ENCODE results near the gene ECT2. TPM values are rescaled to one million over a fixed set of nuclear protein-coding genes. Genes with fewer than 3 reads are reported as not detected.
"Not testable (repeated sequence)": the region's sequence is repeated elsewhere in the genome, so short reads cannot be mapped to it uniquely, and the experiment has no call there.

Gene ECT2
- total RNA-seq, 1 experiment from 2014 or later, result 25.6 TPM

- Histone ChIP-seq H3K36me3 (ENCODE audit: insufficient read depth, low read length) (no peaks in the 10 kb centered on the region), H3K9ac (ENCODE audit: low read length) (no peak overlapping the region), H3K4me3 (ENCODE audit: low read length) (no peak overlapping the region), H3K79me2 (ENCODE audit: low read length) (no peaks in the 10 kb centered on the region), H3K27ac (ENCODE audit: low read length) (no peak overlapping the region), H3K27me3 (ENCODE audit: low read length) (no peaks in the 10 kb centered on the region), H2AFZ (ENCODE audit: low read length) (no peak overlapping the region), H3K9me2 (replicated peaks; ENCODE audit: insufficient read depth, low read length) (0 out of 2 replicates have a peak, but pooled peaks cover 4% of the 10 kb centered on the region), H3K9me3 (ENCODE audit: low read length) (no peaks in the 10 kb centered on the region), H4K20me1 (ENCODE audit: insufficient read depth, low read depth, low read length) (no peaks in the 10 kb centered on the region), H3K4me1 (ENCODE audit: low read length) (peaks cover 7% of the 10 kb centered on the region), H3K4me2 (ENCODE audit: low read depth, low read length, poor library complexity, severe bottlenecking) (no peak overlapping the region)
- peak; percentile 69 for DNase-seq
Measured at GRCh38 chr3:172717493-172718088, 32.9 kb upstream of the ECT2 start.

- H3K9me2 ChIP-seq (replicated peaks; ENCODE audit: insufficient read depth, low read length); H3K27ac ChIP-seq (ENCODE audit: low read length); H3K9me3 ChIP-seq (ENCODE audit: low read length); DNase-seq; H3K27me3 ChIP-seq (ENCODE audit: low read length); H3K4me2 ChIP-seq (ENCODE audit: low read depth, low read length, poor library complexity, severe bottlenecking); H3K4me3 ChIP-seq (ENCODE audit: low read length); H3K9ac ChIP-seq (ENCODE audit: low read length); H3K4me1 ChIP-seq (ENCODE audit: low read length); H3K79me2 ChIP-seq (ENCODE audit: low read length); H2AFZ ChIP-seq (ENCODE audit: low read length); H4K20me1 ChIP-seq (ENCODE audit: insufficient read depth, low read depth, low read length); H3K36me3 ChIP-seq (ENCODE audit: insufficient read depth, low read length): not testable (repeated sequence)
Measured at GRCh38 chr3:172722536-172723040, 27.9 kb upstream of the ECT2 start.

DNA sequence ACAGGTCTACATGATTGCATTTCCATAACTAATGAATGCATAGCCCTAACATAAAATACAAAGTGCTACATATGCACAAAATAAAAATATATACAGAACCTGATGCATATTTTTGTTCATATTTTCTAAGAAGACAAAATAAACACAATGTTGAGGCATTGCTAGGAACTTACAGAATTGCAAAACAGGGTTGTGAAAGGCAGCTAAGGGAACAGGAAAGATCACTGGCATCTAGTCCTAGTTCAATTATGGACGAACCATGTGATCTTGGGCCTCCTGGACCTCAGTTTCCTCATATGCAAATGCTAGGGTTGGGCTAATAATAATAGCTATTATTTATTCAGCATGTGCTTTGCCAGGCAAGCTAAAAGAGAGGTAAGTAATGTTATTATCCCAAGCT is 24.1 kb upstream of the ECT2 start:
- DNase-seq, result no peak
- Histone ChIP-seq H3K27ac (ENCODE audit: low read length) (no peak overlapping the region), H3K9me2 (replicated peaks; ENCODE audit: insufficient read depth, low read length) (no peaks in the 10 kb centered on the region), H2AFZ (ENCODE audit: low read length) (no peak overlapping the region), H3K36me3 (ENCODE audit: insufficient read depth, low read length) (no peaks in the 10 kb centered on the region), H3K9me3 (ENCODE audit: low read length) (no peaks in the 10 kb centered on the region), H3K79me2 (ENCODE audit: low read length) (no peaks in the 10 kb centered on the region), H3K4me1 (ENCODE audit: low read length) (peaks cover 7% of the 10 kb centered on the region), H4K20me1 (ENCODE audit: insufficient read depth, low read depth, low read length) (no peaks in the 10 kb centered on the region), H3K27me3 (ENCODE audit: low read length) (no peaks in the 10 kb centered on the region), H3K4me2 (ENCODE audit: low read depth, low read length, poor library complexity, severe bottlenecking) (no peak overlapping the region), H3K4me3 (ENCODE audit: low read length) (no peak overlapping the region), H3K9ac (ENCODE audit: low read length) (no peak overlapping the region)

DNA sequence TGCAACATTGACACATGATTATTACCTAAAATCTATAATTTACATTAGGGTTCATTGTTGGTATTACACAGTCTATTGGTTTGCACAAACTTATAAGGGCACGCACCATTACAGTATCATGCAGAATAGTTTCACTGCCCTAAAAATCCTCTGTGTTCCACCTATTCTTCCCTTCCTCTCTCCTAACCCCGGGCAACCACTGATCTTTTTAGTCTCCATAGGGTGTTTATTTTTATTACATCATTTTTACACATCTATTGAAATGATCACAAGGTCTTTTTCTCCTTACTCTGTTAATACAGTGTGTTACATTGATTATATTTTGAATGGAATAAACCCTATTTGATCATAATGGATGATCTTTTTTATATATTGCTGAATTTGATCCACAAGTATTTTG is 15.5 kb upstream of the ECT2 start:
- H3K4me1 ChIP-seq (ENCODE audit: low read length), result no peaks in the 10 kb centered on the region
- H3K9me2 ChIP-seq (replicated peaks; ENCODE audit: insufficient read depth, low read length), result no peaks in the 10 kb centered on the region
- no peaks in the 10 kb centered on the region for H4K20me1 ChIP-seq (ENCODE audit: insufficient read depth, low read depth, low read length)
- H3K4me3 ChIP-seq (ENCODE audit: low read length), result no peak overlapping the region
- H3K79me2 ChIP-seq (ENCODE audit: low read length), result no peaks in the 10 kb centered on the region
- no peaks in the 10 kb centered on the region for H3K9me3 ChIP-seq (ENCODE audit: low read length)
- no peaks in the 10 kb centered on the region for H3K36me3 ChIP-seq (ENCODE audit: insufficient read depth, low read length)
- no peak for DNase-seq
- no peak overlapping the region for H3K27ac ChIP-seq (ENCODE audit: low read length)
- no peak overlapping the region for H2AFZ ChIP-seq (ENCODE audit: low read length)
- no peak overlapping the region for H3K9ac ChIP-seq (ENCODE audit: low read length)
- H3K4me2 ChIP-seq (ENCODE audit: low read depth, low read length, poor library complexity, severe bottlenecking), result no peak overlapping the region
- no peaks in the 10 kb centered on the region for H3K27me3 ChIP-seq (ENCODE audit: low read length)

- Histone ChIP-seq H3K27ac (ENCODE audit: low read length) (no peak overlapping the region), H3K9me2 (replicated peaks; ENCODE audit: insufficient read depth, low read length) (no peaks in the 10 kb centered on the region), H3K4me3 (ENCODE audit: low read length) (no peak overlapping the region), H3K9me3 (ENCODE audit: low read length) (no peaks in the 10 kb centered on the region), H3K36me3 (ENCODE audit: insufficient read depth, low read length) (no peaks in the 10 kb centered on the region), H3K27me3 (ENCODE audit: low read length) (no peaks in the 10 kb centered on the region), H3K9ac (ENCODE audit: low read length) (no peak overlapping the region), H3K4me1 (ENCODE audit: low read length) (no peaks in the 10 kb centered on the region), H4K20me1 (ENCODE audit: insufficient read depth, low read depth, low read length) (no peaks in the 10 kb centered on the region), H3K4me2 (ENCODE audit: low read depth, low read length, poor library complexity, severe bottlenecking) (no peak overlapping the region), H2AFZ (ENCODE audit: low read length) (no peak overlapping the region), H3K79me2 (ENCODE audit: low read length) (no peaks in the 10 kb centered on the region)
- DNase-seq, result no peak
Measured at GRCh38 chr3:172739462-172739861, 11.1 kb upstream of the ECT2 start.

- Histone ChIP-seq H3K79me2 (ENCODE audit: low read length) (peaks cover 8% of the 10 kb centered on the region), H3K4me1 (ENCODE audit: low read length) (peaks cover 6% of the 10 kb centered on the region), H3K4me3 (ENCODE audit: low read length) (no peak overlapping the region), H3K36me3 (ENCODE audit: insufficient read depth, low read length) (no peaks in the 10 kb centered on the region), H3K9me2 (replicated peaks; ENCODE audit: insufficient read depth, low read length) (no peaks in the 10 kb centered on the region), H3K4me2 (ENCODE audit: low read depth, low read length, poor library complexity, severe bottlenecking) (no peak overlapping the region), H3K9ac (ENCODE audit: low read length) (no peak overlapping the region), H3K9me3 (ENCODE audit: low read length) (no peaks in the 10 kb centered on the region), H3K27me3 (ENCODE audit: low read length) (no peaks in the 10 kb centered on the region), H4K20me1 (ENCODE audit: insufficient read depth, low read depth, low read length) (no peaks in the 10 kb centered on the region), H2AFZ (ENCODE audit: low read length) (no peak overlapping the region), H3K27ac (ENCODE audit: low read length) (no peak overlapping the region)
- DNase-seq, result no peak
Measured at GRCh38 chr3:172746475-172746874, 4.1 kb upstream of the ECT2 start.

DNA sequence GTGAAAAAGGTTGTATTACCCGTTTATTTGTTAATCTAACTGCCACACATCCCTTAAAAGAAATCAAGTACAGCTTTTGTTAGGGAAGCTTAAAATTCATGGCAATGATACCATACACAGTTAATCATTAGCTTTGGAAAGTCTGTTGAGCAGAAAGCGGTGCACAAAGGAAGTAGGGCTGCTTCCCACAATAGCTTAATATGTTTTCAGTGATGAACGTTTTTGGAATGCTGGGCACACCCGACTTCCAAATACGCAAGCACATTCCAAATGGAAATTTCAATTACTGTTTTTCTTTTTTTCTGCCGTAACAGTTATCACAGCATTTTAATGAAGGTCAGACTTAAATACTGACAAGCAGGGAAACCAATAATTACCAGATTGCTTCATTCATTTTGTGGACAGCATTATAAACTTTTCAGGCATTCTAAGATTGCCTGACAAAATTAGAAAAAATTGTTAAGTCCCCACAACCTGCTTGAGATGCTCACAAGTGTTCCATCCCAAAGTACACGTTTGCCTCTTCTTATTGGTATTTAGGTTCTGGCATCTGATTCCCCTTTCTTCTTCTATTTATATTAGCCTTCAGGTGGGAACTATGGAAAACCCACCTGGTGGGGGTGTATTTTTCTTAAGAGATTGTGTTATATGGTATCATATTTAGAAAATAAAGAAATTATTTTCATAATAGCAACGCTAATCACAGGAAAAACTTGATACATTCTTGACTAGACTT is 1.1 kb upstream of the ECT2 start:
- Histone ChIP-seq H3K27ac (ENCODE audit: low read length) (no peak overlapping the region), H3K4me1 (ENCODE audit: low read length) (peaks cover 20% of the 10 kb centered on the region), H3K79me2 (ENCODE audit: low read length) (peaks cover 37% of the 10 kb centered on the region), H4K20me1 (ENCODE audit: insufficient read depth, low read depth, low read length) (no peaks in the 10 kb centered on the region), H2AFZ (ENCODE audit: low read length) (peak overlapping the region; percentile 80), H3K9me2 (replicated peaks; ENCODE audit: insufficient read depth, low read length) (no peaks in the 10 kb centered on the region), H3K27me3 (ENCODE audit: low read length) (no peaks in the 10 kb centered on the region), H3K4me2 (ENCODE audit: low read depth, low read length, poor library complexity, severe bottlenecking) (peak overlapping the region; percentile 82), H3K9ac (ENCODE audit: low read length) (0 out of 2 replicates have a peak overlapping the region, but pooled peaks have one; percentile 59), H3K9me3 (ENCODE audit: low read length) (no peaks in the 10 kb centered on the region), H3K4me3 (ENCODE audit: low read length) (peak overlapping the region; percentile 57), H3K36me3 (ENCODE audit: insufficient read depth, low read length) (peaks cover 5% of the 10 kb centered on the region; the same call in 1 of the 2 replicates)
- DNase-seq, result no peak

DNA sequence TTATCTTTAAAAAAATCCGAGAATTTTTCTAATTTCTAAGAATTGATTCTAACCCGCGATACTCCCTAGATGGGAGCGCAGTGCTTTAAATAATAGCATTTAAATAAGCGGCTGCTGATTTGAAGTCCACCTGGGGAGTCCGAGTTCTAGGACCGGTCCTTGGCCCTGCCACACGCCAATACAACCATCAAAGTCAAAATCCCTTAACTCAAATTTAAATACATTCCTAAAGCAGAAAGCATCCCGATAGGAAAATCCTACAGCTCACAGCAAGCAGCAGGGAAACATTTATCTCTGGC is 508 bp upstream of the ECT2 start:
- H3K27me3 ChIP-seq (ENCODE audit: low read length), result no peaks in the 10 kb centered on the region
- H3K9me2 ChIP-seq (replicated peaks; ENCODE audit: insufficient read depth, low read length), result no peaks in the 10 kb centered on the region
- H3K36me3 ChIP-seq (ENCODE audit: insufficient read depth, low read length), result peaks cover 10% of the 10 kb centered on the region; the same call in 1 of the 2 replicates
- peak overlapping the region; percentile 57 for H3K4me3 ChIP-seq (ENCODE audit: low read length)
- peak overlapping the region; percentile 82 for H3K4me2 ChIP-seq (ENCODE audit: low read depth, low read length, poor library complexity, severe bottlenecking)
- no peaks in the 10 kb centered on the region for H4K20me1 ChIP-seq (ENCODE audit: insufficient read depth, low read depth, low read length)
- peak overlapping the region; percentile 59 for H3K9ac ChIP-seq (ENCODE audit: low read length)
- H3K27ac ChIP-seq (ENCODE audit: low read length), result no peak overlapping the region
- H3K79me2 ChIP-seq (ENCODE audit: low read length), result peaks cover 43% of the 10 kb centered on the region
- peaks cover 20% of the 10 kb centered on the region for H3K4me1 ChIP-seq (ENCODE audit: low read length)
- H3K9me3 ChIP-seq (ENCODE audit: low read length), result no peaks in the 10 kb centered on the region
- peak overlapping the region; percentile 80 for H2AFZ ChIP-seq (ENCODE audit: low read length)
- DNase-seq, result no peak

Measured in Karpas-422 (cell line).